ENCODE measurements around the gene ADD2. TPM values are rescaled to one million over a fixed set of nuclear protein-coding genes. Genes with fewer than 3 reads are reported as not detected.

ADD2 gene
- total RNA-seq, 1 experiment from 2014 or later: 63.9 TPM

DNA sequence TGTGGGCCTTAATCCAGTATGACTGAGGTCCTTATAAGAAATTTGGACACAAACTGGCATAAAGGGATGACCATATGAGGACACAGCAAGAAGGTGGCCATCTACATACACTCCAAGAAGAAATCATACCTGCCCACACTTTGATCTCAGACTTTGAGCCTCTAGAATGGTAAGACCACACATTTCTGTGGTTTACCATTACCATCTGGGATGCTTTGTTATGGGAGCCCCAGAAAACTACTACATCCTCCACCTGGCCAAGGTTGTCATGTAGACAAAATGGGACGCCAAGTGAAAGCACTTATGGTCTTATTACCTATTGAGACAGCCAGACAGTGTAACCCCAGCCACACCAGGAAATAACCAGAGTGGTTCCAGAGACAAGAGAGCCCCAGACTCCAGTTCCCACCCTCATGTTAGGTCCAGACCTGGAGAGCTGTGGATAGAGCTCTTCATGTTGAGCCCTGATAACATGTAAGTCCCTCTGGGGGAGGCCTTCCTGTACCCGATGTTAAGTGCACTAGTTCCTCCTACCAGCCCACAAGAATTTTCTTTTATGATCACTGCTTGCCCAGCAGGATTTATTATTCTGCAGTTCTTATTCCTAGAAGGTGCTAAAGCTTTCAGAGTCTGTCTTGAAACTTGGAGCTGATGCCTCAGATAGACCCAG, 4.6 kb upstream of the ADD2 start:
- H3K27me3 ChIP-seq (ENCODE audit: control insufficient read depth, insufficient read depth, low read length): no peaks in the 10 kb centered on the region
- no peak overlapping the region for H3K4me3 ChIP-seq (ENCODE audit: insufficient read depth, low read depth, low read length)
- DNase-seq: no peak
- no peaks in the 10 kb centered on the region for H3K36me3 ChIP-seq (replicated peaks; ENCODE audit: control insufficient read depth, insufficient read depth, low read length)

DNA sequence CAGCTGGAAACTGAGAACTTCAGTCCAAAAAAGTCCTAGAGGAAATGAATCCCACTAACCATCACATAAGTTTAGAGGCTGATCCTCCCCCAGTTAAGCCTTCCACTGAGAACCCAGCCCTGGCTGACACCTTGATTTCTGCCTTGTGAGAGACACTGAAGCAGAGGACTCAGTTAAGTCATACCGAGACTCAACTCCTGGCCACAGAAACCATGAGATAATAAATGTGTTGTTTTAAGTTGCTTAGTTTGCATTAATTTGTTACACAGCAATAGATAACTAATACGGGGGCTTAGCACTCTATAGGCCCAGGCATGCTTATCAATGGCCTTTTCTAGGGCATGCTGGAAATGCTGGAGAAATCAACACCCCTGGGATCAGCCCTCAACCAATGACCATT, 3.4 kb upstream of the ADD2 start:
- no peak for DNase-seq
- no peaks in the 10 kb centered on the region for H3K36me3 ChIP-seq (replicated peaks; ENCODE audit: control insufficient read depth, insufficient read depth, low read length)
- no peaks in the 10 kb centered on the region; the same call in 1 of the 2 replicates for H3K27me3 ChIP-seq (ENCODE audit: control insufficient read depth, insufficient read depth, low read length)

DNA sequence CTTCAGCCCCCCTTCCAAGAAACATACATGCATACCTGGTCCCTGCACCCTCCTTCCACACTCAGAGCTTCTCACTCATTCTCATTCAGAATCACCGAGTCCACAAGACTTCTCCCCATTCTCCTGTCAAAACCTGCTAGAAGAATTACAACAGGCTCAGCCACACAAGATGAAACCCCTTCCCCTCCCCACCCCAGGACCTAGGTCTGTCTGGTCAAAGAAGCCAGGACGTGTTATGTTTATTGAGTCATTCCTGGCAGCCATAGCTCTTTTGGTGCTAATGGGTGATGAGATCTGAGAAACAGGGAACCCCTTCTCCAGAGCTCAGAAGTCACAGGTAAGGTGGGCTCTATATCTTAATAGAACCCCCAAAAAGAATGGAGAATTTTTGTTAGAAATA, 1.4 kb upstream of the ADD2 start:
- DNase-seq: no peak
- H3K36me3 ChIP-seq (replicated peaks; ENCODE audit: control insufficient read depth, insufficient read depth, low read length): no peaks in the 10 kb centered on the region
- H3K4me3 ChIP-seq (ENCODE audit: insufficient read depth, low read depth, low read length): no peak overlapping the region
- no peaks in the 10 kb centered on the region; the same call in 1 of the 2 replicates for H3K27me3 ChIP-seq (ENCODE audit: control insufficient read depth, insufficient read depth, low read length)

More for the DNA sequence above, 3.4 kb upstream of the ADD2 start:
- no peak overlapping the region for H3K4me3 ChIP-seq (ENCODE audit: insufficient read depth, low read depth, low read length)

DNA sequence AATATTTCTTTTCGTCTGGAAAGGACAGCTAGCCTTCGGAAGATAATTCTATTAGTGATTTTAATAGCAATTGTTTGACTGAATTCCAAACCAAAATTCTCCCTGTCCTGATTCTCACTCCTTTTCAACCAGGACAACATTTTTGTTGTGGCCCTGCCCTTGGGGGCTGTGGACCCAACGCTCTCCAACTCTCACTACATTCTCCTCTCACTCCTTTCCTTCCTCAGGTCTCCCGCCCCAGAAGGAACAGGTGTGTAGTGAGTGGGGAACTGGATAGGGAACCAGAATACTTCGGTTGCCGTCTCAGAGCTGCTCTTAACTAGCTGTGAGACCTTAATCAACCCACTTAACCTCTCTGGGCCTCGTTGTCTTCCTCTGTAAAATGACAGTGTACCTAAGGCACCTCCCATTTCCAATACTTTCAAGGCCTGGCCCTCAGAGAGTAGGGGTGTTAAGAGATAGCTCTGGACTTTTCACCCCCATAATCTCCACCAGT, 638 bp upstream of the ADD2 start:
- H3K36me3 ChIP-seq (replicated peaks; ENCODE audit: control insufficient read depth, insufficient read depth, low read length): no peaks in the 10 kb centered on the region
- no peak overlapping the region; the same call in 1 of the 2 replicates for H3K4me3 ChIP-seq (ENCODE audit: insufficient read depth, low read depth, low read length)
- H3K27me3 ChIP-seq (ENCODE audit: control insufficient read depth, insufficient read depth, low read length): no peaks in the 10 kb centered on the region; the same call in 1 of the 2 replicates
- DNase-seq: no peak

DNA sequence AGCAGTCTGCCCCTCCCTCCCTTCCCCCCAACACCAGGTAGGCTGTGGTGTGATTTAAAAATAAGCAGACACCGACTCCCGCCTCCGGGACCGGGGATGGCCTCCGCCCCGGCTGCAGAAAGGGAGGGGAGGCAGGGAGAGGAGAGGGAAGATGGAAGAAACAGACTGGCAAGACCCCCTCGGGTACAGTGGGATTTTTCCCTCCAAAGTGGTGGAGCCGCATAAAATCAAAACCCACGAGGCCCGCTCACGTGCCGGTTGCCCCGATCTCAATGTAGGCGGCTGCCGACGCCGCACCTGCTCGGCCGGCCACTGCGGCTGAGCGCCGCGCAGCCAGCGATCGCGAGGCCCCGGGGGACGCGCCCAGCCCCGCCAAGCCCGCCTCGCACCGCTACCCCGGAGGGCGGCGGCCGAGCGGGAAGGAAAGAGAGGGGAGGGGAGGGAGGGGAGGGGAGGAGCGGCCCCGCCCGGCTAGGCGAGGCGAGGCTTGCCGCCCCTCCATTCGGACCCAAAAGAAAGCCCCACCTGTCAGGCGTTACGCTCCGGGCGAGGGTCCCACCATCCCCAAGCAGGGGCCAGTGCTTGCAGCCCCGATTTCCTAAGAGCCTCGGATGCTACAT, 811 bp downstream of the ADD2 start:
- H3K36me3 ChIP-seq (replicated peaks; ENCODE audit: control insufficient read depth, insufficient read depth, low read length): no peaks in the 10 kb centered on the region
- DNase-seq: peak; percentile 86
- H3K4me3 ChIP-seq (ENCODE audit: insufficient read depth, low read depth, low read length): peak overlapping the region; percentile 84
- H3K27me3 ChIP-seq (ENCODE audit: control insufficient read depth, insufficient read depth, low read length): no peaks in the 10 kb centered on the region; the same call in 1 of the 2 replicates

DNA sequence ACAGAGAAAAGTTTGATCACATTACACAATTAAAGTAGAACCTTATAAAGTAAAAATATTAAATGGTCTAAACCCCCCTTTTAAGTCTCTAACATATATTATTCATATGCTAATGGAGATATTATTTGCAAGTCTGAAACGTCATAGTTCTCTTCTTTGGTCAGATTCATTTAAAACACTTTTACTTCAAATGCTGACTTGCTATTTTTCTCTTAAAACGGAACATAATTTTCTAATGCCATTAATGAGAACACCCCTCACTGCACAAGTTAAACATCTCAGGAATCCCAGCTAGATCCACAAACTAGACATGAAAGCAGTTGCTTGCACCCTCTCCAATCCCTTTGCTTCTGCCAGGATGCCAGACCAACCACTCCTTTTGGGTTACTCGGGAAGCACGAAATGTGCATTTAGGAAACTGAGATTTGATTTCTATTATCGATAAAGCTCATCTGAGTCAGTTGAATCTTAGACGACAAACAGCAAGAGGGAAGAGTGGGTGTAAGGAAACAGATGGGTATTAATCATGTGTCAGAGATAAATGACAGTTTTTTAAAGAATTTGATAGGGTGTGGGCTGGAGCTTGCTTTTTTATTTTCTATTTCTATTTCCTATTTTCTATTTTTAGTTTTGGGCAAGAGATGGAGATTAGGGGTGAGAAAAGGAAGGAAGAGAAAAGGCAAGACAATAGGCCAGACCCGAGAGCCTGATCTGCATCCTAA, 1.5 kb downstream of the ADD2 start:
- H3K36me3 ChIP-seq (replicated peaks; ENCODE audit: control insufficient read depth, insufficient read depth, low read length): no peaks in the 10 kb centered on the region
- peak overlapping the region; percentile 84 for H3K4me3 ChIP-seq (ENCODE audit: insufficient read depth, low read depth, low read length)
- DNase-seq: no peak
- no peaks in the 10 kb centered on the region; the same call in 1 of the 2 replicates for H3K27me3 ChIP-seq (ENCODE audit: control insufficient read depth, insufficient read depth, low read length)

DNA sequence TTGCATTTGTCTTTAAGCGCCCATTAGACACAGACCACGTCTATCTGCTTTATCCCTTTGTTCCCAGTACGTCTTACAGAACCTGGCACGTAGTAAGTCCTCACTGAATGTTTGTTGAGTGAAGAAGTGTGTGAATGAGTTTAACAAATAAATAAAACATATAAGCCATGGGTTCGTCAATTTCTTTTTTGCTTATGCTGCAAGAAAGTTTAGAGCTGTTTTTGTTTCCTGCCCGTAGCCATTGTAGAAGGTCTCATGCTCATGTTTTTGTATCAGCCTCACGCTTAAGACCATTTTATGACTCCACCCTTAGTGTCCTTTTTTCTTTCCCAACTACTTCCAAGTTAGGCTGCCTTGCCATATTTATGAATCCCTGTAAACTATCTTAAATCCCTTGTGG, 2.5 kb downstream of the ADD2 start:
- no peak for DNase-seq

DNA sequence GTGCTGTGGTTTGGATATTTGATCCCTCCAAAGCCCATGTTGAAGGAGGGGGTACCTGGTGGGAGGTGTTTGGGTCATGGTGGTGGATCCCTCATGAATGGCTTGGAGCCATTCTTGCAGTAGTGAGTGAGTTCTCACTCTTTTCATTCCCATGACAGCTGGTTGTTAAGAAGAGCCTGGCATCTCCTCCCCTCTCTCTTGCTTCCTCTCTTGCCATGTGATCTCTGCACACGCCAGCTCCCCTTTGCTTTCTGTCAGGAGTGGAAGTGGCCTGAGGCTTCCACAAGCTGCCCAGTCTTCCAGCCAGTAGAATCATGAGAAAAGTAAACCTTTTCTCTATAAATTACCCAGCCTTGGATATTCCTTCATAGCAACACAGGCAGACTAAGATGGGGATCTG, 8.6 kb downstream of the ADD2 start:
- H3K36me3 ChIP-seq (replicated peaks; ENCODE audit: control insufficient read depth, insufficient read depth, low read length): no peaks in the 10 kb centered on the region; the same call in 1 of the 2 replicates
- no peak for DNase-seq
- H3K27me3 ChIP-seq (ENCODE audit: control insufficient read depth, insufficient read depth, low read length): no peaks in the 10 kb centered on the region
- H3K4me3 ChIP-seq (ENCODE audit: insufficient read depth, low read depth, low read length): no peak overlapping the region

More for the DNA sequence above, 2.5 kb downstream of the ADD2 start:
- Histone ChIP-seq H3K27me3 (ENCODE audit: control insufficient read depth, insufficient read depth, low read length) (no peaks in the 10 kb centered on the region; the same call in 1 of the 2 replicates), H3K4me3 (ENCODE audit: insufficient read depth, low read depth, low read length) (no peak overlapping the region), H3K36me3 (replicated peaks; ENCODE audit: control insufficient read depth, insufficient read depth, low read length) (no peaks in the 10 kb centered on the region)

DNA sequence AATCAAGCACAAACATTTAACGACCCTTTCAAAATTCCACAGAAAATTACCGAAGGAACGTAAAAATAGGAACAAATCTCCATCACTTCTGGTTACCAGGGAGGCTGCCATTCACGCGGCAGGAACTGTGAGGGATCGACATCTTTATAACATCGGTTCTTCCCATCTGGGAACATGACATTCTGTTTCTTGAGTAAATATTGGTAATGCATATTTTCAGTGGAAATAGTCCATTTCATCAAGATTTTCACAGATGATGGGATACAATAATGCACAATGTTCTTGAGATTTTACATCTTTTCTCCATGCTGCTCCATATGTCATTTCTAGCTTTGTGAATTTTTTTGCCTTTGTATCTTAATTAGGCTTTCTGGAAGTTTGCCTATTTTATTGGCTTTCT, 10.0 kb downstream of the ADD2 start:
- DNase-seq: no peak
- Histone ChIP-seq H3K36me3 (replicated peaks; ENCODE audit: control insufficient read depth, insufficient read depth, low read length) (no peaks in the 10 kb centered on the region; the same call in 1 of the 2 replicates), H3K4me3 (ENCODE audit: insufficient read depth, low read depth, low read length) (no peak overlapping the region), H3K27me3 (ENCODE audit: control insufficient read depth, insufficient read depth, low read length) (no peaks in the 10 kb centered on the region)

DNA sequence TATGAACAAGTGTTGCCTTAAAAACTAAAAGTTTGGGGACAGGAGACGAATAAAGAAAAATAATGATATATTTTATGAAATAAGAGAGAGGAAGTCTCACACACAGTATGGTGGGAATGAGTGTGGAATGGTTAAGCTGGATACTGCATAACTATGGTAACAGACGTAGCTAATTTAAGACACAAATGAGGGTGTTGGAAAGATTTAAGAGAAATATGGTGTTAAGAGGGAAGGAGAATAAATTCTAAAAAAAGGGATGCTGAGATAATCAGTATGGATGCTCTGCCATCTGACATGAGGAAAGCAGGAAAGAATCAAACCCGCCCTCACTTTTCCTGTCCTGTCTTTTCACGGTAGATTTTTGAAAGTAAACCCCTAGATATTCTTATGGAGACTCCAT, 10.6 kb downstream of the ADD2 start:
- Histone ChIP-seq H3K4me3 (ENCODE audit: insufficient read depth, low read depth, low read length) (no peak overlapping the region), H3K36me3 (replicated peaks; ENCODE audit: control insufficient read depth, insufficient read depth, low read length) (no peaks in the 10 kb centered on the region; the same call in 1 of the 2 replicates), H3K27me3 (ENCODE audit: control insufficient read depth, insufficient read depth, low read length) (no peaks in the 10 kb centered on the region)
- DNase-seq: no peak

DNA sequence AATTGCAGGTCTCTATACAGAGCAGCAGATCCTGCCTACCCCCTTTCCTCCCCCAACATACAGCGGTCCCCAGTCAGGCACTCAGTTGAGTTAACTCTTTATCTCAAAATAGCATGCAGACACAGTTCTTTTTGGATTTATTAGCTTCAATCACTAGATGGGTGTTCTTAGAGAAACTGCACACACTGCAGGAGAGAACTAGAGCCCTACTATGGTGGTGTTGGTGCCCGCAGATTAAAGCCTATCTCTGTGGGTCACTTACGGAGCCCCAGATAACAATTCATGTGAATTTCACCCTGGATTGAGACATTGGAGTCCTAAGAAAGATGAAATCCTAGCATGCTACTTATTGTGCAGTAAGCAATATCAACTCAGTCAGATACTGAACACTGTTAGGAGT, 11.9 kb downstream of the ADD2 start:
- H3K36me3 ChIP-seq (replicated peaks; ENCODE audit: control insufficient read depth, insufficient read depth, low read length): no peaks in the 10 kb centered on the region; the same call in 1 of the 2 replicates
- H3K4me3 ChIP-seq (ENCODE audit: insufficient read depth, low read depth, low read length): no peak overlapping the region
- DNase-seq: no peak
- H3K27me3 ChIP-seq (ENCODE audit: control insufficient read depth, insufficient read depth, low read length): no peaks in the 10 kb centered on the region

DNA sequence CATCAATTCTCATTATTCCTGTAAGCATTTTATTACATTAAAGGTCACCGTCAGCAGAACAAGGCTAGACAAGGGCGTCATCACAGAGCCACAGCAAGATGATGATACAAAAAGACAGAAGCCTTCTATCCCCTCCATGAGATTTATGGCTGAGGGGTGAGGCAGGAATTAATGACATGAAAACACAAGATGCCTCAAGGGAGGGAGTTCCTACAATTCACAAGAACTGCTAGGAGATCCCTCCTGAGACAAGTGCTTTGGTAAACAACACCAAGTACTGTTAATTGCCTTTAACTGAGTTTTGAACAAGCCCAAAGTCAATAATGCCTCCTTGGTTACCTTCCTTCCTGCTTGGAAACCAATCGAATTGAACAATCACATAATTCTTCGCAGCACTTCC, 14.1 kb downstream of the ADD2 start:
- H3K4me3 ChIP-seq (ENCODE audit: insufficient read depth, low read depth, low read length): no peak overlapping the region
- no peaks in the 10 kb centered on the region for H3K27me3 ChIP-seq (ENCODE audit: control insufficient read depth, insufficient read depth, low read length)
- no peak for DNase-seq
- H3K36me3 ChIP-seq (replicated peaks; ENCODE audit: control insufficient read depth, insufficient read depth, low read length): no peaks in the 10 kb centered on the region; the same call in 1 of the 2 replicates

DNA sequence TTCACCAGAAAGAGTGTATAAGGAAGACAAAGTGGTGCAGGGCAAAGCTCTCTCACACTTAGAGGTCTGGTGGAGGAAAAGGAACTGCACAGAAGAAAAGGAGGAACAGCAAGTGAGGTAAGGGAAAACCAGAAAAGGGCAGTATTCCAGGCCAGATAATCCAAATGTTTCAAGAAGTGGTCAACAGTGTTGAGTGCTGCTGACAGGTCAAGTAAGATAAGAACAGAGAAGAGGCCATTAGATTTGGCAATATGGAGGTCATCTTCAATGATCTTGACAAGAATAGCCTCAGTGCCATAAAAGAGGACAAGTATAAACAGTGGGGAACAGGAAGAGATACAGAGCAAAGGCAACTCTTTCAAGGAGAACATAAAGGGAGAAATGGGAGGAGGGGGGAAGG, 15.0 kb downstream of the ADD2 start:
- DNase-seq: no peak
- Histone ChIP-seq H3K4me3 (ENCODE audit: insufficient read depth, low read depth, low read length) (no peak overlapping the region), H3K27me3 (ENCODE audit: control insufficient read depth, insufficient read depth, low read length) (no peaks in the 10 kb centered on the region), H3K36me3 (replicated peaks; ENCODE audit: control insufficient read depth, insufficient read depth, low read length) (no peaks in the 10 kb centered on the region)

DNA sequence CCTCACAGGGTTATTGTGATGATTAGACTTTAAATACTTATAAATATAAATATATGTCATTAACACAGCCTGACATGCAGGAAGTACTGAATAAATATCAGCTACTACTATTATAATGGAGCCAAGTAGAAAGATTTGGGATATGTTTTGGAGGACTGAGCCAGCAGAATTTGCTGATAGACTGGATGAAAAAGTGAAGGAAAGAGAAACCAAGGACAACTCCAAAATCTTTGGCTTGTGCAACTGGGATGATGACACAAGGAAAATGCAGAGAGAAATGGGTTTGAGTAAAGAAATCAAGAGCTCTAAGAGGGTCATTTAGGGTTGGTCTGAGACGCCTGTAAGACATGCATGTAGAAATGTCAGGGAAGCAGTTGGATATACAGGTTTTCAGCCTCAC, 15.6 kb downstream of the ADD2 start:
- Histone ChIP-seq H3K36me3 (replicated peaks; ENCODE audit: control insufficient read depth, insufficient read depth, low read length) (no peaks in the 10 kb centered on the region), H3K4me3 (ENCODE audit: insufficient read depth, low read depth, low read length) (no peak overlapping the region), H3K27me3 (ENCODE audit: control insufficient read depth, insufficient read depth, low read length) (no peaks in the 10 kb centered on the region)
- no peak for DNase-seq

DNA sequence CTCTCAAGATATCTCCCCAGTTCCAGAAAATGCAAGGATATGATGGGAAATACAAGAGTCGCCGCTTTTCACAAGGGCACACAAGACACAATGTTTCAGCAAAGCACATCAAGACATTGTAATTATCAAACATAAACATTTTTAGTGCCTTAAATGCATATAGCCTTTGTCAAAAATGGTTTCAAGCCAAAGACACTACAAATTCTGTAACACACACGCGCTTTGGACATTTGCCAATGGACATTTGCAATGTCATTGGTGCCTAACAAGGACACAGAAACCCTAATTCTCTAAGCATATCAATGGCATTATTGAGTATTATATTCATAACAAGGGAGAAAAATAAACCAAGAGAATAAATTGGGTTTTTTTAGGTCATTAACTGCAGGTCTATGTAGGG, 16.1 kb downstream of the ADD2 start:
- no peak for DNase-seq
- Histone ChIP-seq H3K27me3 (ENCODE audit: control insufficient read depth, insufficient read depth, low read length) (no peaks in the 10 kb centered on the region), H3K36me3 (replicated peaks; ENCODE audit: control insufficient read depth, insufficient read depth, low read length) (no peaks in the 10 kb centered on the region), H3K4me3 (ENCODE audit: insufficient read depth, low read depth, low read length) (no peak overlapping the region)
